ENCODE measurements around the gene PACS2.

The PACS2 gene

DNA sequence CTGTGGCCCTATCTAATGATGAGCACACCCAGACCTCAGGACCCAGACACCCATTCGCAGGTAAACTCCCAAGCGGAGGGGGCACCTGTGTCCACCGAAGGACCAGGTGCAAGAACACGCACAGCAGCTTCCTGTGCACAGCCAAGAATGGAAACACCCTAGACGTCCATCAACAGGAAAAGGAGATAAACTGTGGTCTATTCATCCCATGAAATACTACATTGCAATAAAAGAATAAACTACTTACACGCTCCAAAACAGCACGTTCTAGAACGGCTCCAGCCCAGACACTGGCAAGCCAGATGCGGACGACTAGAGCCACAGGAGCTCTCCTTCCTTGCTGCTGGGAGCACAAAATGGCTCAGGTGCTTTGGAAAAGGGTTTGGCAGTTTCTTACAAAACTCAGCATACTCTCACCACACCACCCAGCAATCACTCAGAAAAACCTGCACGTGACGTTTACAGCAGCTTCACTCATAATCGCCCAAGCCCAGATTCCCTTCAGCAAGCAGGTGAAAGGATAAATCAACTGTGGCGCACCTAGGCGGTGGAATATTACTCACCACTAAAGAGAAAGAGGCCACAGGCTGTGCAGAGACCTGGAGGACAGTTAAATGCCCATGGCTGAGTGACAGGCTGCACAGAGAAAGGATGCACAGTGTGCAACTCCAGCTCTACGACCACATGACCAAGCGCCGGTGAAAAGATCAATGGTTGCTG is 34.7 kb upstream of the PACS2 start:
- TF ChIP-seq, protein P1, sequence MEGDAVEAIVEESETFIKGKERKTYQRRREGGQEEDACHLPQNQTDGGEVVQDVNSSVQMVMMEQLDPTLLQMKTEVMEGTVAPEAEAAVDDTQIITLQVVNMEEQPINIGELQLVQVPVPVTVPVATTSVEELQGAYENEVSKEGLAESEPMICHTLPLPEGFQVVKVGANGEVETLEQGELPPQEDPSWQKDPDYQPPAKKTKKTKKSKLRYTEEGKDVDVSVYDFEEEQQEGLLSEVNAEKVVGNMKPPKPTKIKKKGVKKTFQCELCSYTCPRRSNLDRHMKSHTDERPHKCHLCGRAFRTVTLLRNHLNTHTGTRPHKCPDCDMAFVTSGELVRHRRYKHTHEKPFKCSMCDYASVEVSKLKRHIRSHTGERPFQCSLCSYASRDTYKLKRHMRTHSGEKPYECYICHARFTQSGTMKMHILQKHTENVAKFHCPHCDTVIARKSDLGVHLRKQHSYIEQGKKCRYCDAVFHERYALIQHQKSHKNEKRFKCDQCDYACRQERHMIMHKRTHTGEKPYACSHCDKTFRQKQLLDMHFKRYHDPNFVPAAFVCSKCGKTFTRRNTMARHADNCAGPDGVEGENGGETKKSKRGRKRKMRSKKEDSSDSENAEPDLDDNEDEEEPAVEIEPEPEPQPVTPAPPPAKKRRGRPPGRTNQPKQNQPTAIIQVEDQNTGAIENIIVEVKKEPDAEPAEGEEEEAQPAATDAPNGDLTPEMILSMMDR (IDR thresholded peaks at IDR 0.05; ENCODE audit: poor library complexity, severe bottlenecking) = no peak
- no peak for ATAC-seq (ENCODE audit: low read depth)
- Histone ChIP-seq H3K36me3 (ENCODE audit: low read depth) (no peaks in the 10 kb centered on the region), H3K4me1 (ENCODE audit: insufficient read depth, poor library complexity, severe bottlenecking) (no peaks in the 10 kb centered on the region), H3K27ac (ENCODE audit: poor library complexity, severe bottlenecking) (no peak overlapping the region), H3K9me3 (ENCODE audit: severe bottlenecking) (no peaks in the 10 kb centered on the region), H3K4me3 (ENCODE audit: severe bottlenecking) (no peak overlapping the region), H3K27me3 (ENCODE audit: insufficient read depth, poor library complexity, severe bottlenecking) (no peaks in the 10 kb centered on the region)
- no peak for DNase-seq (ENCODE audit: low spot score)

DNA sequence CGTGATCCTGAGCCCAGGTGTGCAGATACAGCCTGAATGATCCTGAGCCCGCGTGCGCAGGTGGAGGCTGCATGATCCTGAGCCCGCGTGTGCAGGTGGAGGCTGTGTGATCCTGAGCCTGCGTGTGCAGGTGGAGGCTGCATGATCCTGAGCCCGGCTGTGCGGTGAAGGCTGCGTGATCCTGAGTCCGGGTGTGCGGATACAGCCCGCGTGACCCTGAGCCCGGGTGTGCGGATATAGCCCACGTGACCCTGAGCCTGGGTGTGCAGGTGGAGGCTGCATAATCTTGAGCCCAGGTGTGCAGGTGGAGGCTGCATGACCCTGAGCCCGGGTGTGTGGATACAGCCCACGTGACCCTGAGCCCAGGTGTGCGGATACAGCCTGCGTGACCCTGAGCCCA is 34.0 kb upstream of the PACS2 start:
- Histone ChIP-seq H3K27me3 (ENCODE audit: insufficient read depth, poor library complexity, severe bottlenecking) (no peaks in the 10 kb centered on the region), H3K4me3 (ENCODE audit: severe bottlenecking) (no peak overlapping the region), H3K27ac (ENCODE audit: poor library complexity, severe bottlenecking) (no peak overlapping the region), H3K4me1 (ENCODE audit: insufficient read depth, poor library complexity, severe bottlenecking) (no peaks in the 10 kb centered on the region), H3K9me3 (ENCODE audit: severe bottlenecking) (no peaks in the 10 kb centered on the region), H3K36me3 (ENCODE audit: low read depth) (no peaks in the 10 kb centered on the region)
- ATAC-seq (ENCODE audit: low read depth) (no peak), DNase-seq (ENCODE audit: low spot score) (no peak)
- TF ChIP-seq, protein P1 (IDR thresholded peaks at IDR 0.05; ENCODE audit: poor library complexity, severe bottlenecking) = no peak

DNA sequence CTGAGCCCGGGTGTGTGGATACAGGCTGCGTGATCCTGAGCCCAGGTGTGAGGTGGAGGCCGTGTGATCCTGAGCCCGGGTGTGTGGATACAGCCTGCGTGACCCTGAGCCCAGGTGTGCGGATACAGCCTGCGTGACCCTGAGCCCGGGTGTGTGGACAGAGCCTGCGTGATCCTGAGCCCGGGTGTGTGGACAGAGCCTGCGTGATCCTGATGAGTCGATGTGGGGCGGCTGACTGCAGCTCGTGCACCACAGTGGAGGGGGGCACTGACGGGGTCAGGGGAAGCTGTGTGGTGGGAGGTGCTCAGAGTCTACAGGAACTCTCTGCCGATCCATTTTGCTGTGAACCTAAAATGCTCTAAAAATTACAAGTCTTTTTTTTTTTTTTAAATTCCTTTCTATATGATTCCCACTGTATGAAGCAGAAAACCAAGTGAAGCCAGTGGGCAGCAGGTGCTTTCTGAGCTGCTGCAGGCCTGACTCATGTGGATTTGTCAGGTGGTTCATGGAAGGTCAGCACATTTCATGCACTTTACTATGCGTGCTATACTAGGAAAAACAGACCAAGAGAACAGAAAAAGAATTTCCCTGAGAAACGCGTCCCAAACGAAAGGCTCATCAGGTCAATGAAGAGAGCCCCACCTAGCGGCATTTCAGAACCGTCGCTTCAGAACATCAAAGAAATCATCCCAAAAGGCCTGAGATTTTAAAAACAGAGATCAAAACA is 33.0 kb upstream of the PACS2 start:
- H3K4me1 ChIP-seq (ENCODE audit: insufficient read depth, poor library complexity, severe bottlenecking) = no peaks in the 10 kb centered on the region
- DNase-seq (ENCODE audit: low spot score) (no peak), ATAC-seq (ENCODE audit: low read depth) (peak; percentile 54)
- H3K27ac ChIP-seq (ENCODE audit: poor library complexity, severe bottlenecking) = no peak overlapping the region
- H3K36me3 ChIP-seq (ENCODE audit: low read depth) = no peaks in the 10 kb centered on the region
- no peaks in the 10 kb centered on the region for H3K27me3 ChIP-seq (ENCODE audit: insufficient read depth, poor library complexity, severe bottlenecking)
- TF ChIP-seq, protein P1 (IDR thresholded peaks at IDR 0.05; ENCODE audit: poor library complexity, severe bottlenecking) = peak; percentile 90
- H3K9me3 ChIP-seq (ENCODE audit: severe bottlenecking) = no peaks in the 10 kb centered on the region
- H3K4me3 ChIP-seq (ENCODE audit: severe bottlenecking) = no peak overlapping the region

DNA sequence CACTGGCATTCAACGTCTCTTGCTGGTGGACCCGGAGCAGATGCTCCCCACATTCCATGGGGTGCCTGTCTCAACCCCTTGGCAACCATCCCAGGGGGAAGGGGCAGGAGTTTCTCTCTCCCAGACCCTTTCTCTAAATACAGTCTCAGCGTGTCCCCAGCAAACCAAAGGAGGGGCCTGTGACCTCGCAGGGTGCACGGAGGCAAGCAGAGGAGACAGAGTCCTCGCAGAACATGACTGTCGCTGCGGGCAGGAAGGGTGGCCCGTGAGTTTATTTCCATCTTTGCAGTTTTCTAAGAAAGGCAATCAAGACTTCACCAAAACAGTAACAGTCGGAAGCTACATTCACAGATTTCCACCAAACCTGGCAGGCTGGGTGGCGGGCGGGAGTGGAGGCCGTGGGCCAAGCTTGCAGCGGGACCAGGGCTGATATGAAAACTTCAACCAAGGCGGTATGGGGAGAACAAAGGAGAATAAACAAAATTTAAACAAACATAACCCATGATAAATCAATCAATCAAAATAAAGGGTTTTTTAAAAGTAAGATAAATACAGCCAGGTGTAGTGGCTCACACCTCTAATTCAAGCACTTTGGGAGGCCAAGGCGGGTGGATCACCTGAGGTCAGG is 32.3 kb upstream of the PACS2 start:
- no peak for DNase-seq (ENCODE audit: low spot score)
- no peaks in the 10 kb centered on the region for H3K27me3 ChIP-seq (ENCODE audit: insufficient read depth, poor library complexity, severe bottlenecking)
- H3K9me3 ChIP-seq (ENCODE audit: severe bottlenecking) = no peaks in the 10 kb centered on the region
- no peaks in the 10 kb centered on the region for H3K4me1 ChIP-seq (ENCODE audit: insufficient read depth, poor library complexity, severe bottlenecking)
- H3K36me3 ChIP-seq (ENCODE audit: low read depth) = no peaks in the 10 kb centered on the region
- H3K4me3 ChIP-seq (ENCODE audit: severe bottlenecking) = no peak overlapping the region
- TF ChIP-seq, protein P1 (IDR thresholded peaks at IDR 0.05; ENCODE audit: poor library complexity, severe bottlenecking) = peak; percentile 60
- ATAC-seq (ENCODE audit: low read depth) = peak; percentile 16; the same call in 1 of the 3 replicates
- H3K27ac ChIP-seq (ENCODE audit: poor library complexity, severe bottlenecking) = no peak overlapping the region

Data from RWPE2 (cell line).